ENCODE measurements around the gene TXK. TPM values are rescaled to one million over a fixed set of nuclear protein-coding genes. Genes with fewer than 3 reads are reported as not detected.

TXK gene
- total RNA-seq, 1 experiment from 2014 or later, result 0.39 TPM

- Histone ChIP-seq H2BK12ac (ENCODE audit: insufficient read length, low read depth, low read length) (no peak overlapping the region), H3K79me2 (ENCODE audit: insufficient read depth, low read length) (no peaks in the 10 kb centered on the region), H2AFZ (ENCODE audit: low read length) (no peak overlapping the region), H3K56ac (ENCODE audit: insufficient read length, low read depth, low read length) (no peak overlapping the region), H3K23me2 (ENCODE audit: insufficient read length, low read depth, low read length, poor library complexity, severe bottlenecking) (no peaks in the 10 kb centered on the region), H3K27ac (ENCODE audit: insufficient read length, low read depth, low read length) (no peak overlapping the region), H2BK20ac (ENCODE audit: low read depth, low read length, poor library complexity, severe bottlenecking) (no peak overlapping the region), H4K5ac (ENCODE audit: insufficient read length, low read depth, low read length) (no peak overlapping the region), H2BK5ac (ENCODE audit: insufficient read length, low read length) (no peak overlapping the region), H2BK15ac (ENCODE audit: low read depth, low read length) (no peak overlapping the region), H3T11ph (ENCODE audit: low read length) (no peak overlapping the region), H4K20me1 (ENCODE audit: control insufficient read depth, insufficient read depth, insufficient read length) (no peaks in the 10 kb centered on the region), H2AK5ac (ENCODE audit: insufficient read length, low read length) (no peak overlapping the region), H2BK120ac (ENCODE audit: low read depth, low read length, poor library complexity, severe bottlenecking) (no peak overlapping the region), H3K14ac (ENCODE audit: insufficient read depth, low read length) (no peak overlapping the region), H3K27me3 (ENCODE audit: insufficient read depth, low read length) (no peaks in the 10 kb centered on the region), H4K8ac (replicated peaks; ENCODE audit: insufficient read length, low read depth, low read length) (no peak overlapping the region), H3K79me1 (ENCODE audit: insufficient read depth, low read depth, low read length, poor library complexity, severe bottlenecking) (no peaks in the 10 kb centered on the region), H3K9ac (ENCODE audit: extremely low read depth, insufficient read length, low read length) (no peak overlapping the region), H3K23ac (ENCODE audit: insufficient read length, low read depth, low read length) (no peak overlapping the region), H3K4me2 (ENCODE audit: insufficient read depth, insufficient read length, low read length) (no peak overlapping the region), H3K4ac (ENCODE audit: low read depth, low read length) (no peak overlapping the region), H4K91ac (ENCODE audit: insufficient read length, low read depth, low read length) (no peak overlapping the region), H3K9me3 (ENCODE audit: control insufficient read depth, low read depth, low read length) (no peaks in the 10 kb centered on the region), H3K18ac (ENCODE audit: insufficient read length, low read depth, low read length) (no peak overlapping the region), H3K4me1 (ENCODE audit: insufficient read depth, low read length) (peaks cover 3% of the 10 kb centered on the region; the same call in 1 of the 2 replicates)
- H3K4me1 Mint-ChIP-seq, result peaks cover 28 to 30% of the 10 kb centered on the region in 2 experiments
- no CpG with 5 or more reads among the region's 2 CpGs for WGBS (ENCODE audit: extremely low coverage, insufficient read length, low lambda C conversion rate)
- H3K36me3 Mint-ChIP-seq (ENCODE audit: insufficient read depth in 1 of 3, low read depth in 3 of 3), result no peaks in the 10 kb centered on the region
- no peaks in the 10 kb centered on the region; the same call in 1 of the 2 replicates for H3K27me3 Mint-ChIP-seq (ENCODE audit: low read depth)
- no peak for DNase-seq
- H3K9me3 Mint-ChIP-seq, result no peaks in the 10 kb centered on the region
- no peak overlapping the region for H3K4me3 Mint-ChIP-seq
- TF ChIP-seq, protein P1, sequence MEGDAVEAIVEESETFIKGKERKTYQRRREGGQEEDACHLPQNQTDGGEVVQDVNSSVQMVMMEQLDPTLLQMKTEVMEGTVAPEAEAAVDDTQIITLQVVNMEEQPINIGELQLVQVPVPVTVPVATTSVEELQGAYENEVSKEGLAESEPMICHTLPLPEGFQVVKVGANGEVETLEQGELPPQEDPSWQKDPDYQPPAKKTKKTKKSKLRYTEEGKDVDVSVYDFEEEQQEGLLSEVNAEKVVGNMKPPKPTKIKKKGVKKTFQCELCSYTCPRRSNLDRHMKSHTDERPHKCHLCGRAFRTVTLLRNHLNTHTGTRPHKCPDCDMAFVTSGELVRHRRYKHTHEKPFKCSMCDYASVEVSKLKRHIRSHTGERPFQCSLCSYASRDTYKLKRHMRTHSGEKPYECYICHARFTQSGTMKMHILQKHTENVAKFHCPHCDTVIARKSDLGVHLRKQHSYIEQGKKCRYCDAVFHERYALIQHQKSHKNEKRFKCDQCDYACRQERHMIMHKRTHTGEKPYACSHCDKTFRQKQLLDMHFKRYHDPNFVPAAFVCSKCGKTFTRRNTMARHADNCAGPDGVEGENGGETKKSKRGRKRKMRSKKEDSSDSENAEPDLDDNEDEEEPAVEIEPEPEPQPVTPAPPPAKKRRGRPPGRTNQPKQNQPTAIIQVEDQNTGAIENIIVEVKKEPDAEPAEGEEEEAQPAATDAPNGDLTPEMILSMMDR (conservative IDR thresholded peaks at IDR 0.05), result no peak
- H3K27ac Mint-ChIP-seq, result no peak overlapping the region
These were observed 12.9 kb downstream of the TXK start for GRCh38 chr4:48121180-48121579.

Measured in H9 (cell line).